ENCODE results near the gene ULK4.
A peak's percentile ranks its signal among the peaks of the same experiment; 100 is the strongest.
"Not testable (repeated sequence)": the region's sequence is repeated elsewhere in the genome, so short reads cannot be mapped to it uniquely, and the experiment has no call there.

The ULK4 gene

DNA sequence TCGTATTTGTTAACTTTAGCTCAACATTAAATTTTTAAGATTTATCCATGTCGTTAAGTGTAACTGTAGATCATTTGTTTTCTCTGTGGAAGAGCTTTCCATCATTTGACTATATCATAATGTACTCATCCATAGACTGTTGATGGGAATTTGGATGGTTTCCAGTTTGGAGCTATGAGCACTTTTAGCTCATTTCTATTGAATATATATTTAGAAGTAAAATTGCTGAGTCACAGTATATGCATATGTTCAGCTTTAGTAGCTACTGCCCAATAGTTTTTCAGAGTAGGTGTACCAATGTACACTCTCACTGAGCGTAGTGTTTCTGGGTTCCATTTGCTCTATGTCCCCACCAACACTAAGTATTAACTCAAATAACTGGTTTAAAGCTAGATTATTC, 263.0 kb downstream of the ULK4 start:
- TF ChIP-seq, protein P1, sequence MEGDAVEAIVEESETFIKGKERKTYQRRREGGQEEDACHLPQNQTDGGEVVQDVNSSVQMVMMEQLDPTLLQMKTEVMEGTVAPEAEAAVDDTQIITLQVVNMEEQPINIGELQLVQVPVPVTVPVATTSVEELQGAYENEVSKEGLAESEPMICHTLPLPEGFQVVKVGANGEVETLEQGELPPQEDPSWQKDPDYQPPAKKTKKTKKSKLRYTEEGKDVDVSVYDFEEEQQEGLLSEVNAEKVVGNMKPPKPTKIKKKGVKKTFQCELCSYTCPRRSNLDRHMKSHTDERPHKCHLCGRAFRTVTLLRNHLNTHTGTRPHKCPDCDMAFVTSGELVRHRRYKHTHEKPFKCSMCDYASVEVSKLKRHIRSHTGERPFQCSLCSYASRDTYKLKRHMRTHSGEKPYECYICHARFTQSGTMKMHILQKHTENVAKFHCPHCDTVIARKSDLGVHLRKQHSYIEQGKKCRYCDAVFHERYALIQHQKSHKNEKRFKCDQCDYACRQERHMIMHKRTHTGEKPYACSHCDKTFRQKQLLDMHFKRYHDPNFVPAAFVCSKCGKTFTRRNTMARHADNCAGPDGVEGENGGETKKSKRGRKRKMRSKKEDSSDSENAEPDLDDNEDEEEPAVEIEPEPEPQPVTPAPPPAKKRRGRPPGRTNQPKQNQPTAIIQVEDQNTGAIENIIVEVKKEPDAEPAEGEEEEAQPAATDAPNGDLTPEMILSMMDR (IDR thresholded peaks at IDR 0.05; ENCODE audit: control insufficient read depth, extremely low read depth, insufficient read depth) = no peak

DNA sequence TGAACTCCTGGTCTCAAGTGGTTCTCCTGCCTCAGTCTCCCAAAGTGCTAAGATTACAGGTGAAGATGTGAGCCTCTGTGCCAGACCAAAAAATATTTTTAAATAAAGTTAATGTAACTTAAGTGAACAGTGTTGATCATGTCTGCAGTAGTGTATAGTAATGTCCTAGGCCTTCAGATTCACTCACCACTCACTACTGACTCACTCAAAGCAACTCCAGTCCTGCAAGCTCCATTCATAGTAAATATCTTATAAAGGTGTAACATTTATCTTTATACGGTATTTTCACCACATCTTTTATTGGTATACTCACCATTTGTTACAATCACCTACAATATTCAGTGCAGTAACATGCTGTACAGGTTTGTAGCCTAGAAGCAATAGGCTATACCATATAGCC, 264.2 kb downstream of the ULK4 start:
- H3K4me3 ChIP-seq (ENCODE audit: low read depth, low read length) = no peak overlapping the region
- DNase-seq (ENCODE audit: low read depth) = no peak
- TF ChIP-seq, protein P1 (IDR thresholded peaks at IDR 0.05; ENCODE audit: control insufficient read depth, extremely low read depth, insufficient read depth) = no peak

More for the DNA sequence above, 263.0 kb downstream of the ULK4 start:
- DNase-seq (ENCODE audit: low read depth) = no peak
- H3K4me3 ChIP-seq (ENCODE audit: low read depth, low read length) = no peak overlapping the region

DNA sequence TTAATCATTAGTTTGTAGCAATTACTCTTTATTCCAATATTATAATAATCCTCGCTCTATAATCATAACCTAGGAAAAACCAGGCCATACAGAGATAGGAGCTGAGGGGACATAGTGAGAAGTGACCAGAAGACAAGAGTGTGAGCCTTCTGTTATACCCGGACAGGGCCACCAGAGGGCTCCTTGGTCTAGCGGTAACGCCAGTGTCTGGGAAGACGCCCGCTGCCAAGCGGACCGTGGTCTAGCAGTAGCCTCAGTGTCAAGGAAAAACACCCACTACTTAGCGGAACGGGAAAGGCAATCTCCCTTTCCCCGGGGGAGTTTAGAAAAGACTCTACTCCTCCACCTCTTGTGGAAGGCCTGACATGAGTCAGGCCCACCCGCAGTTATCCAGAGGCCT, 266.1 kb downstream of the ULK4 start:
- not testable (repeated sequence) for DNase-seq (ENCODE audit: low read depth); H3K4me3 ChIP-seq (ENCODE audit: low read depth, low read length)

DNA sequence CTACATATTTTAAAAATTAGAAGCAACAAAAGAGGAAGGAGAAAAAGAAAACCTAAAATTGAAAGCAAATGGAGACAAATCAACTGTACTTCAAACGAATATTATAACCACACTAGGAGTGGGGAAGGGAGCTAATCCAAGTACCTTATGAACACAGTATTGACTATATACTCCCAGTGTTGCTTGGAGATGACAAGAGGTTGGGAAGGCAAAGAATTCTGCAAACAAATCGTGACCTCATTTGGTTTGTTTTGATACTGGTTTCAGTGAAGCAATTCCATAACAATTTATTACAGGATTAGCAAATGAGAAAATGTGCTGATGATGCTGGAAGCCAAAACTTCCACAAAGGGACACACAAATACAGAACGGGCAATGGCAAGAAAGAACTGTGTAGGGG, 268.1 kb downstream of the ULK4 start:
- H3K4me3 ChIP-seq (ENCODE audit: low read depth, low read length) = no peak overlapping the region
- TF ChIP-seq, protein P1 (IDR thresholded peaks at IDR 0.05; ENCODE audit: control insufficient read depth, extremely low read depth, insufficient read depth) = no peak
- no peak for DNase-seq (ENCODE audit: low read depth)

DNA sequence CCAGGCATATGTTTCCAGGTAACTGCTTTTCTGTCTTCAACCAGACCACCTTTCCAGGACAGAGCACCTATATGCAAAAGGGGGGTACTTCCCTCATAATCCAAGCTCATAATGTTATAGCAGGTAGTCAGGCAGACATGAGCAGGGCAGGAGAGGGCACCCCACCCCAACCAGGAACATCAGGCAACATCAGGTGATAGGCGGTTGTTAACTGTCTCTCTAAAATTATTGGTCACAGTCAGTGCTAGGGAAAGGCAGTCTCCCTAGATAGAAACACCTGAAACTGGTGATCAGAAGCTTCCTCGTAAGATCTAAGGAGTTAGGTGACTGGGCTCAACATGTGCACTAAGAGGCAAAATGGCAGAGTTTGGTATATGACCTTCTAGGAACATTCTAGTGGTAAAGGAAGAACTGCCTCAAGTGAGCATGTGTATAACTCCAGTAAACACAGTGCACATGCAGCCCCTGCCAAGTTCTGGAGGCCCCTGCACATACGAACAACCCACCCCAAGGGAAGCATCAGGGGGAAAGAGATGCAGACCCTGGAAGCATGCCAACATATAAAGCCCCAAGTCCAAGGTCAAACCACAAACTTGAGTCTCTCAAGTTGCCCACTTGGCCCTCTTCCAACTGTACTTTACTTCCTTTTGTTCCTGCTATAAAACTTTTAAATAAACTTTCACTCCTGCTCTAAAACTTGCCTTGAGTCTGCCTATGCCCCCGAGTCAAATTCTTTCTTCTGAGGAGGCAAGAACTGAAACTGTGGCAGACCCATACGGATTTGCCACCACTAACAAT, 270.9 kb downstream of the ULK4 start:
- no peak for DNase-seq (ENCODE audit: low read depth)
- TF ChIP-seq, protein P1 (IDR thresholded peaks at IDR 0.05; ENCODE audit: control insufficient read depth, extremely low read depth, insufficient read depth) = no peak
- no peak overlapping the region for H3K4me3 ChIP-seq (ENCODE audit: low read depth, low read length)

DNA sequence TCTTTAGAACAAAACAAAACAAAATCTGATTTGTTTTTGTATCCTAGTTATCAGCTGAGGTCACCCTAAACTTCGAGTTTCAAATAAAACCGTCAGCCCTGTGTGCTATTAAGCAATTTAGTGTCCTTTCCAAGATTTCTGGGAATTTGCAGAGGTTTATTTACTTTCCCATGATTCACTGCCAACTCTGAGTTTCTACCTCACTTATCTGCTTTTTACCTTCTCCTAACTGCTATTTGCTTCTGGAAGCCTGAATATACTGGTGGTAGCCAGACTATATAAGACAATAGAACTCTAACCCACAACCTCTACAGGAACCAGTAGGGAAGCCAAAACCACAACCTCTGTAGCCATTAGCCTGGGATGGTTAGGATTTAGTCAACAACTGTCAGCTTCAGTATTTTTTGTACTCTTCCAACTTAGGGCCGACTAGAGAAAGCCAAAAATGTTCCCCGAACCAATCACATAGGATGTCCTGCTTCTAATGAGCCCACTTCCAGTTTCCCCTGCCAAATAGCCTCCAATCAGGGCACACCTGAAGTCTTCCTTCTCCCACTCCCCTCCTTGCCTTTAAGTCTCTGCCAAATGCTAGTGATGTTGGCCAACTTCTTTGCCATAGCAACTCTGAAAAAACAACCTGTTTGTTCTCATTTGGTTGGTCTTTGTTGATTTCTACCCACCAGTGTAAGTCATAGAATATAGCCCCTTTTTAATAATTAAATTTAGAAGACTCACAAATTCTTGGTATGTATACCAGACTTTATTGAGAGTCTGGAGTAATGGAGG, 273.1 kb downstream of the ULK4 start:
- TF ChIP-seq, protein P1 (IDR thresholded peaks at IDR 0.05; ENCODE audit: control insufficient read depth, extremely low read depth, insufficient read depth) = no peak
- no peak overlapping the region for H3K4me3 ChIP-seq (ENCODE audit: low read depth, low read length)
- peak; percentile 26 for DNase-seq (ENCODE audit: low read depth)

All from LNCaP clone FGC (cell line).